Epithelial cell of prostate (primary cell): ENCODE data around the gene HES4.
A peak's percentile ranks its signal among the peaks of the same experiment; 100 is the strongest.
"Not testable (repeated sequence)": the region's sequence is repeated elsewhere in the genome, so short reads cannot be mapped to it uniquely, and the experiment has no call there.

ENCODE experiments used
- DNase-seq: peaks from one replicate; pipeline ENCODE4 v3.0.0-alpha.2; 2011; ENCODE audit warnings: low read depth, low spot score
- H3K27ac ChIP-seq: fragments of 450-650 bp; 2 replicates; pipeline ENCODE4 v1.5.1; 2017; ENCODE audit warnings: mild to moderate bottlenecking

HES4 gene

GRCh38 chr1:981491-981954, 18.4 kb downstream of the HES4 start:
- no peak overlapping the region for H3K27ac ChIP-seq
- no peak for DNase-seq

GRCh38 chr1:980602-981395, 19.1 kb downstream of the HES4 start:
- DNase-seq, result no peak
- H3K27ac ChIP-seq, result no peak overlapping the region

- DNase-seq, result no peak
- H3K27ac ChIP-seq, result no peak overlapping the region
Measured at GRCh38 chr1:980137-980571, 19.7 kb downstream of the HES4 start.

GRCh38 chr1:979744-980072, 20.2 kb downstream of the HES4 start:
- no peak for DNase-seq
- H3K27ac ChIP-seq, result no peak overlapping the region

- H3K27ac ChIP-seq, result no peak overlapping the region
- DNase-seq, result no peak
Measured at GRCh38 chr1:978835-979743, 20.8 kb downstream of the HES4 start.

- H3K27ac ChIP-seq, result no peak overlapping the region
- no peak for DNase-seq
Measured at GRCh38 chr1:978069-978834, 21.6 kb downstream of the HES4 start.

- not testable (repeated sequence) for H3K27ac ChIP-seq, DNase-seq
Measured at GRCh38 chr1:976791-977190, 23.1 kb downstream of the HES4 start.

GRCh38 chr1:975896-976683, 23.8 kb downstream of the HES4 start:
- H3K27ac ChIP-seq, result peak overlapping the region; percentile 57
- no peak for DNase-seq

- H3K27ac ChIP-seq, result peak overlapping the region; percentile 57
- DNase-seq, result no peak
Measured at GRCh38 chr1:975365-975764, 24.5 kb downstream of the HES4 start.

GRCh38 chr1:974687-975328, 25.1 kb downstream of the HES4 start:
- DNase-seq, result no peak

GRCh38 chr1:974293-974640, 25.6 kb downstream of the HES4 start:
- H3K27ac ChIP-seq, result no peak overlapping the region
- DNase-seq, result no peak

More at GRCh38 chr1:974687-975328, 25.1 kb downstream of the HES4 start:
- H3K27ac ChIP-seq, result no peak overlapping the region

- H3K27ac ChIP-seq, result no peak overlapping the region
- DNase-seq, result no peak
Measured at GRCh38 chr1:973459-974292, 26.2 kb downstream of the HES4 start.

- no peak for DNase-seq
- no peak overlapping the region for H3K27ac ChIP-seq
Measured at GRCh38 chr1:972726-973458, 27.0 kb downstream of the HES4 start.

- DNase-seq, result no peak
- H3K27ac ChIP-seq, result no peak overlapping the region
Measured at GRCh38 chr1:971751-972506, 28.0 kb downstream of the HES4 start.

GRCh38 chr1:970973-971730, 28.7 kb downstream of the HES4 start:
- H3K27ac ChIP-seq, result no peak overlapping the region
- no peak for DNase-seq

- DNase-seq, result no peak
- H3K27ac ChIP-seq, result no peak overlapping the region
Measured at GRCh38 chr1:970242-970972, 29.5 kb downstream of the HES4 start.
